ENCODE measurements around the gene GPR68.

Gene GPR68

DNA sequence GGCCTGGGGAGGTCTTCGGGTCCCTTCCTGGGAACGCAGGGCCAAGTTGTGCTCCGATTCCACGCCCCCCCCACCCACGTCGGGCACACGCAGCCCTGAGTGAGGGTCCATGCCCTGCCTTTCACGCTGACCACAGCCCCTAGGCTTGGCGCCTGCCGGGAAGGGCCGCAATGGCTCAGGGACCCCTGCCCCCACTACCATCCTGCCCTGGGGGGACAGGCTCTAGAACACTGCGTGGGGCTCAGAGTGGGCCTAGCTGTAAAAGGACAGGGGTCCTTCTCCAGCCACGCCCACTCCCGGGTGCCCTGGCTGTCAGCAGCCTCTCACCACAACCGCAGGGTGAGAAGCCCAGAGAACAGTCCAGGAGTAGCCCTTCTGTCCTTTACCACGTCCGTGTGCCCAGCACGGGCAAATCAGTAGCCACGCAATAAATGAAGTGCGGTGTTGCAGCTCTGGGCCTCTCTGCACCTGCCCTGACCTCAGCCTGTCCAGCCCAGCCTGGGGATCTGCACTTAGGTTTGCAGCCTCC is 9.4 kb upstream of the GPR68 start (continued):
- TF ChIP-seq, protein P1, sequence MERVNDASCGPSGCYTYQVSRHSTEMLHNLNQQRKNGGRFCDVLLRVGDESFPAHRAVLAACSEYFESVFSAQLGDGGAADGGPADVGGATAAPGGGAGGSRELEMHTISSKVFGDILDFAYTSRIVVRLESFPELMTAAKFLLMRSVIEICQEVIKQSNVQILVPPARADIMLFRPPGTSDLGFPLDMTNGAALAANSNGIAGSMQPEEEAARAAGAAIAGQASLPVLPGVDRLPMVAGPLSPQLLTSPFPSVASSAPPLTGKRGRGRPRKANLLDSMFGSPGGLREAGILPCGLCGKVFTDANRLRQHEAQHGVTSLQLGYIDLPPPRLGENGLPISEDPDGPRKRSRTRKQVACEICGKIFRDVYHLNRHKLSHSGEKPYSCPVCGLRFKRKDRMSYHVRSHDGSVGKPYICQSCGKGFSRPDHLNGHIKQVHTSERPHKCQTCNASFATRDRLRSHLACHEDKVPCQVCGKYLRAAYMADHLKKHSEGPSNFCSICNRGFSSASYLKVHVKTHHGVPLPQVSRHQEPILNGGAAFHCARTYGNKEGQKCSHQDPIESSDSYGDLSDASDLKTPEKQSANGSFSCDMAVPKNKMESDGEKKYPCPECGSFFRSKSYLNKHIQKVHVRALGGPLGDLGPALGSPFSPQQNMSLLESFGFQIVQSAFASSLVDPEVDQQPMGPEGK (tag by site-specific recombination; IDR thresholded peaks at IDR 0.05): peak; percentile 41
- TF ChIP-seq ZFHX2 (tag by site-specific recombination; conservative IDR thresholded peaks at IDR 0.05) (peak; percentile 51), ZNF701 (tag by site-specific recombination; IDR thresholded peaks at IDR 0.05) (no peak), ZBTB20 (tag by site-specific recombination; IDR thresholded peaks at IDR 0.05) (peak; percentile 77)

DNA sequence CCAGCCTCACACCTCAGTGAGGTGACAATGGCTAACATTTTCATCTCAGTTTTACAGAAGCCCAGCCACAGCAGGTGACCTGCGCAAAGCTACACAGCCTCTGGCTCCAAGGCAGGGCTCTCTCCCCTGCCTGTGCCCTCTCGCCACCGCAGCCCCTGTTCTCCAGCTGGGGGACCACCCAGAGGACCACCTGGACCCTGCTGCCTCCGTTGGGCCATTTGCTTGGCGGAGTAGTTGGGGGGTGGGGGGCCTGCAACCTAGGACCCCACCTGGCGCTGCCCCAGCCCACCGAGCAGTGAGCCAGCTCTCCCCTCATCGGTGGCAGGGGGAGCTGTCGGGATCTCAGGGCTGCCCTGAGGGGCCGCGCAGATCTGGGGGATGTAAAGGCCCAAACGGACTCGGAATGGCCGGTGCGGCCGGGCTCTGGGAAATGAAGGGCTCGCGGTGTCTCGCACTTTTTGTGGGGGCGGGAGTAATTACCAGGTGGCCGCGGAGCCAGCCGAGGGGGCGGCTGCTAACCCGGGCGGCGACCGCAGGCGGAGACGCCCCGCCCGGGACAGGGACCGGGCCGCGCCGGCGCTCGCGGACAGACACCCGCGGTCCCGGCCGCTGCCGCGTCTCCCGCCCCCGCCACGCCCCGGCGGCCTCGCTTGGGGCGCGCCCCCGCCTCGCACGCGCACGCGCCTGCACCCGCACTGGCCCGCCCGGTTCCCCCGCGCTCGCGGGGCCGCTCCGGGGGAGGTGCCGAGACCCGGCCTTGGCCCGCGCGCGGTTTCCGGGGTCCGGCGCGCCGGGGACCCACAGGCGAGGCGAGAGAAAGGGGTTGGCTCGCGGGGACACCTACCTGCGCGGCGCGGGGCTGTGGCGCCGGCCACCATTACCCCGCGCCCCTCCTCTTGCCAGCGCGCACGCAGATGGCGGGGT is 8.6 kb upstream of the GPR68 start:
- POLR2A ChIA-PET: no interaction called here
- H3K4me1 ChIP-seq (ENCODE audit: control insufficient read depth, insufficient read depth, low read length): 0 out of 2 replicates have a peak, but pooled peaks cover 8% of the 10 kb centered on the region
- TF ChIP-seq ZFP41 (tag by site-specific recombination; IDR thresholded peaks at IDR 0.05; ENCODE audit: borderline replicate concordance) (no peak), ZBTB8A (tag by site-specific recombination; IDR thresholded peaks at IDR 0.05) (0 out of 2 replicates have a peak, but pooled peaks have one; percentile 12), ZNF2 (tag by site-specific recombination; IDR thresholded peaks at IDR 0.05) (peak; percentile 82), EGR2 (tag by site-specific recombination; IDR thresholded peaks at IDR 0.05; ENCODE audit: low read depth) (0 out of 2 replicates have a peak, but pooled peaks have one; percentile 36), SP7 (tag by site-specific recombination; IDR thresholded peaks at IDR 0.05) (peak; percentile 42; the same call in 1 of the 2 replicates), GLIS1 (tag by site-specific recombination; IDR thresholded peaks at IDR 0.05) (peak; percentile 17; the same call in 1 of the 2 replicates), ZNF274 (IDR thresholded peaks at IDR 0.05; ENCODE audit: low read length) (no peak), ZNF274 (tag by site-specific recombination; IDR thresholded peaks at IDR 0.05; ENCODE audit: borderline replicate concordance) (no peak), ZNF157 (tag by site-specific recombination; IDR thresholded peaks at IDR 0.05) (no peak), ZNF302 (tag by site-specific recombination; IDR thresholded peaks at IDR 0.05; ENCODE audit: low read depth) (no peak), ZSCAN30 (tag by site-specific recombination; IDR thresholded peaks at IDR 0.05) (peak; percentile 63; the same call in 1 of the 2 replicates), ZNF791 (tag by site-specific recombination; IDR thresholded peaks at IDR 0.05) (no peak), ZFHX2 (tag by site-specific recombination; conservative IDR thresholded peaks at IDR 0.05) (peak; percentile 72), KLF7 (tag by site-specific recombination; IDR thresholded peaks at IDR 0.05; ENCODE audit: borderline replicate concordance) (no peak), ZBTB20 (tag by site-specific recombination; IDR thresholded peaks at IDR 0.05) (no peak), ZNF221 (tag by site-specific recombination; IDR thresholded peaks at IDR 0.05; ENCODE audit: borderline replicate concordance) (no peak), ZNF76 (tag by site-specific recombination; IDR thresholded peaks at IDR 0.05; ENCODE audit: borderline replicate concordance, low read depth) (no peak), ZNF530 (tag by site-specific recombination; IDR thresholded peaks at IDR 0.05; ENCODE audit: low read depth) (no peak), ZNF10 (tag by site-specific recombination; IDR thresholded peaks at IDR 0.05) (no peak), ZNF37A (tag by site-specific recombination; IDR thresholded peaks at IDR 0.05) (no peak), ZNF830 (tag by site-specific recombination; IDR thresholded peaks at IDR 0.05; ENCODE audit: low read depth) (no peak), ZNF211 (tag by site-specific recombination; IDR thresholded peaks at IDR 0.05; ENCODE audit: low read depth) (no peak)
- TF ChIP-seq, protein P2, sequence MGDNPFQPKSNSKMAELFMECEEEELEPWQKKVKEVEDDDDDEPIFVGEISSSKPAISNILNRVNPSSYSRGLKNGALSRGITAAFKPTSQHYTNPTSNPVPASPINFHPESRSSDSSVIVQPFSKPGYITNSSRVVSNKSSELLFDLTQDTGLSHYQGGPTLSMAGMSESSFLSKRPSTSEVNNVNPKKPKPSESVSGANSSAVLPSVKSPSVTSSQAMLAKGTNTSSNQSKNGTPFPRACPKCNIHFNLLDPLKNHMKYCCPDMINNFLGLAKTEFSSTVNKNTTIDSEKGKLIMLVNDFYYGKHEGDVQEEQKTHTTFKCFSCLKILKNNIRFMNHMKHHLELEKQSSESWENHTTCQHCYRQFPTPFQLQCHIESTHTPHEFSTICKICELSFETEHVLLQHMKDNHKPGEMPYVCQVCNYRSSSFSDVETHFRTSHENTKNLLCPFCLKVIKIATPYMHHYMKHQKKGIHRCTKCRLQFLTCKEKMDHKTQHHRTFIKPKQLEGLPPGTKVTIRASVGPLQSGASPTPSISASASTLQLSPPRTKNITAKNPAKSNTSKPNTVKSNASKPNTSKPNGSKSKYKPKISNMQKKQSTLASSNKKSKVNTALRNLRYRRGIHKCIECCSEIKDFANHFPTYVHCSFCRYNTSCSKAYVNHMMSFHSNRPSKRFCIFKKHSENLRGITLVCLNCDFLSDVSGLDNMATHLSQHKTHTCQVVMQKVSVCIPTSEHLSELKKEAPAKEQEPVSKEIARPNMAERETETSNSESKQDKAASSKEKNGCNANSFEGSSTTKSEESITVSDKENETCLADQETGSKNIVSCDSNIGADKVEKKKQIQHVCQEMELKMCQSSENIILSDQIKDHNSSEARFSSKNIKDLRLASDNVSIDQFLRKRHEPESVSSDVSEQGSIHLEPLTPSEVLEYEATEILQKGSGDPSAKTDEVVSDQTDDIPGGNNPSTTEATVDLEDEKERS (tag by site-specific recombination; IDR thresholded peaks at IDR 0.05): no peak
- TF ChIP-seq, protein P3, sequence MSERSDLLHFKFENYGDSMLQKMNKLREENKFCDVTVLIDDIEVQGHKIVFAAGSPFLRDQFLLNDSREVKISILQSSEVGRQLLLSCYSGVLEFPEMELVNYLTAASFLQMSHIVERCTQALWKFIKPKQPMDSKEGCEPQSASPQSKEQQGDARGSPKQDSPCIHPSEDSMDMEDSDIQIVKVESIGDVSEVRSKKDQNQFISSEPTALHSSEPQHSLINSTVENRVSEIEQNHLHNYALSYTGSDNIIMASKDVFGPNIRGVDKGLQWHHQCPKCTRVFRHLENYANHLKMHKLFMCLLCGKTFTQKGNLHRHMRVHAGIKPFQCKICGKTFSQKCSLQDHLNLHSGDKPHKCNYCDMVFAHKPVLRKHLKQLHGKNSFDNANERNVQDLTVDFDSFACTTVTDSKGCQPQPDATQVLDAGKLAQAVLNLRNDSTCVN (tag by site-specific recombination; optimal IDR thresholded peaks at IDR 0.05): peak; percentile 53
- TF ChIP-seq, protein P1 (tag by site-specific recombination; IDR thresholded peaks at IDR 0.05): peak; percentile 85

More for the DNA sequence above, 8.6 kb upstream of the GPR68 start:
- Histone ChIP-seq H3K27ac (ENCODE audit: extremely low read depth, low read depth, low read length) (peak overlapping the region; percentile 72; the same call in 1 of the 2 replicates), H3K9me3 (ENCODE audit: control insufficient read depth, insufficient read depth, low read depth, low read length) (no peaks in the 10 kb centered on the region), H3K4me3 (ENCODE audit: low read depth, low read length) (peak overlapping the region; percentile 44), H3K36me3 (ENCODE audit: control insufficient read depth in 2 of 2, insufficient read depth in 1 of 2, low read length in 2 of 2) (no peaks in the 10 kb centered on the region)
- CTCF ChIA-PET: interaction anchor here (0.6 to 1.4 kb wide), 3 partner anchors 8 to 76 kb away, joined by 3 to 4 read pairs (median 3); partner anchors contain the start of gene GPR68
